ENCODE results near the gene TSPAN31.

GRCh38 chr12:57735198-57735855 lies 9.5 kb upstream of the TSPAN31 start:
- TF ChIP-seq POLR2AphosphoS5 (IDR thresholded peaks at IDR 0.05): no peak
- TF ChIP-seq, protein P1, sequence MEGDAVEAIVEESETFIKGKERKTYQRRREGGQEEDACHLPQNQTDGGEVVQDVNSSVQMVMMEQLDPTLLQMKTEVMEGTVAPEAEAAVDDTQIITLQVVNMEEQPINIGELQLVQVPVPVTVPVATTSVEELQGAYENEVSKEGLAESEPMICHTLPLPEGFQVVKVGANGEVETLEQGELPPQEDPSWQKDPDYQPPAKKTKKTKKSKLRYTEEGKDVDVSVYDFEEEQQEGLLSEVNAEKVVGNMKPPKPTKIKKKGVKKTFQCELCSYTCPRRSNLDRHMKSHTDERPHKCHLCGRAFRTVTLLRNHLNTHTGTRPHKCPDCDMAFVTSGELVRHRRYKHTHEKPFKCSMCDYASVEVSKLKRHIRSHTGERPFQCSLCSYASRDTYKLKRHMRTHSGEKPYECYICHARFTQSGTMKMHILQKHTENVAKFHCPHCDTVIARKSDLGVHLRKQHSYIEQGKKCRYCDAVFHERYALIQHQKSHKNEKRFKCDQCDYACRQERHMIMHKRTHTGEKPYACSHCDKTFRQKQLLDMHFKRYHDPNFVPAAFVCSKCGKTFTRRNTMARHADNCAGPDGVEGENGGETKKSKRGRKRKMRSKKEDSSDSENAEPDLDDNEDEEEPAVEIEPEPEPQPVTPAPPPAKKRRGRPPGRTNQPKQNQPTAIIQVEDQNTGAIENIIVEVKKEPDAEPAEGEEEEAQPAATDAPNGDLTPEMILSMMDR (IDR thresholded peaks at IDR 0.05 in 8 of 11, conservative IDR thresholded peaks at IDR 0.05 in 3 of 11): no peak

Measured in spleen (tissue), 7 donors.